Keratinocyte (primary cell): ENCODE measurements around the gene KANSL1. TPM values are rescaled to one million over a fixed set of nuclear protein-coding genes. Genes with fewer than 3 reads are reported as not detected.

Source experiments
- DNase-seq: peaks from one replicate; pipeline ENCODE4 v3.0.0-alpha.2; 2011; ENCODE audit warnings: low read depth, missing footprints, low spot score
- FAIRE-seq: peaks from 2 replicates; lab custom pipeline; 2011; peaks lifted over from hg19 to GRCh38; lab: Jason Lieb, UNC
- H2AFZ ChIP-seq: 2 replicates; pipeline ENCODE4 v1.6.0; 2012; ENCODE audit warnings: low read length, control low read depth, inconsistent platforms; ENCODE audit not compliant: control insufficient read depth
- H3K27ac ChIP-seq: 2 replicates; pipeline ENCODE4 v1.5.1; 2011; ENCODE audit warnings: low read length; ENCODE audit not compliant: control insufficient read depth, insufficient read depth
- H3K27me3 ChIP-seq: 3 replicates; pipeline ENCODE4 v1.6.0; 2011; ENCODE audit warnings: low read length; ENCODE audit not compliant: control insufficient read depth, insufficient read depth; ENCODE audit errors: extremely low read depth
- H3K36me3 ChIP-seq, 2 experiments: 2 replicates in 1 of 2; 3 replicates in 1 of 2; pipeline ENCODE4 v1.5.1; 2011; ENCODE audit warnings: low read length in 2 of 2, mild to moderate bottlenecking in 1 of 2; ENCODE audit not compliant: control insufficient read depth in 2 of 2, insufficient read depth in 2 of 2; ENCODE audit errors: extremely low read depth in 1 of 2
- H3K4me1 ChIP-seq: 3 replicates; pipeline ENCODE4 v1.5.1; 2011; ENCODE audit warnings: low read length; ENCODE audit not compliant: control insufficient read depth, insufficient read depth; ENCODE audit errors: extremely low read depth
- H3K4me2 ChIP-seq: 3 replicates; pipeline ENCODE4 v1.6.0; 2011; ENCODE audit warnings: low read depth, low read length; ENCODE audit not compliant: control insufficient read depth, insufficient read depth; ENCODE audit errors: extremely low read depth
- H3K4me3 ChIP-seq, 3 experiments: fragments of 200-600 bp in 1 of 3; sonication (generic) in 1 of 3; 2 replicates in 2 of 3; 3 replicates in 1 of 3; pipeline ENCODE4 v1.5.1; 2011 to 2016; ENCODE audit warnings: low read length in 3 of 3, mild to moderate bottlenecking in 3 of 3, control low read depth in 2 of 3, inconsistent platforms in 1 of 3, low read depth in 1 of 3, mixed read lengths in 1 of 3, mixed run types in 1 of 3, moderate library complexity in 1 of 3; ENCODE audit not compliant: control insufficient read depth in 2 of 3, insufficient read depth in 2 of 3; ENCODE audit errors: extremely low read depth in 1 of 3
- H3K79me2 ChIP-seq: 2 replicates; pipeline ENCODE4 v1.6.0; 2012; ENCODE audit warnings: low read length; ENCODE audit not compliant: control insufficient read depth, insufficient read depth
- H3K9ac ChIP-seq: 3 replicates; pipeline ENCODE4 v1.6.0; 2011; ENCODE audit warnings: low read length; ENCODE audit not compliant: control insufficient read depth, insufficient read depth; ENCODE audit errors: extremely low read depth
- H3K9me1 ChIP-seq: 3 replicates; pipeline ENCODE4 v1.6.0; 2011; ENCODE audit warnings: low read length; ENCODE audit not compliant: control insufficient read depth, insufficient read depth; ENCODE audit errors: extremely low read depth
- H3K9me3 ChIP-seq: 2 replicates; pipeline ENCODE4 v1.5.1; 2012; ENCODE audit warnings: low read depth, low read length; ENCODE audit not compliant: control insufficient read depth
- H4K20me1 ChIP-seq: 3 replicates; pipeline ENCODE4 v1.6.0; 2011; ENCODE audit warnings: low read length; ENCODE audit not compliant: control insufficient read depth, insufficient read depth; ENCODE audit errors: extremely low read depth
- EZH2 ChIP-seq: IDR thresholded peaks from one replicate; pipeline ENCODE4 v1.6.1; 2012; ENCODE audit warnings: inconsistent platforms, mild to moderate bottlenecking, low read length, moderate library complexity
- dilution Hi-C: fragments of 300-500 bp; cut with MboI; formaldehyde crosslinking; loops from one replicate; pipeline ENCODE4 v1.7.0; 2020; ENCODE audit warnings: low sequenced_read_pairs; ENCODE audit not compliant: extremely low pct_ligation_motif_present
- polyA plus RNA-seq, 5 experiments: library from polyadenylated mRNA; depleted of rRNA in 3 of 5; stranded (reverse) in 3 of 5; stranded (forward) in 1 of 5; unstranded in 1 of 5; fragments of >200 nt; gene quantifications; 1 replicate in 1 of 5; 2 replicates in 3 of 5; 3 replicates in 1 of 5; pipeline versions ENCODE4 v1.2.1 to v1.2.3, GENCODE V29; 2011 to 2012; ENCODE audit warnings: missing spikeins in 2 of 5, low read depth in 1 of 5, low replicate concordance in 1 of 5
- TF ChIP-seq, protein P1 (sequence below), 3 experiments: IDR thresholded peaks in 1 of 3; conservative IDR thresholded peaks in 1 of 3; optimal IDR thresholded peaks in 1 of 3; 2 replicates in 2 of 3; 3 replicates in 1 of 3; pipeline versions ENCODE3 to v1.5.1; 2011; ENCODE audit warnings: low read length in 3 of 3, mild to moderate bottlenecking in 3 of 3, moderate library complexity in 2 of 3, control low read depth in 1 of 3, inconsistent platforms in 1 of 3; ENCODE audit not compliant: insufficient read depth in 2 of 3; ENCODE audit errors: extremely low read depth in 1 of 3

The KANSL1 gene
- polyA plus RNA-seq, 1 donor (not counting 4 experiments of a cell fraction or from before 2014, with no cell fraction given): 17.6 TPM

DNA sequence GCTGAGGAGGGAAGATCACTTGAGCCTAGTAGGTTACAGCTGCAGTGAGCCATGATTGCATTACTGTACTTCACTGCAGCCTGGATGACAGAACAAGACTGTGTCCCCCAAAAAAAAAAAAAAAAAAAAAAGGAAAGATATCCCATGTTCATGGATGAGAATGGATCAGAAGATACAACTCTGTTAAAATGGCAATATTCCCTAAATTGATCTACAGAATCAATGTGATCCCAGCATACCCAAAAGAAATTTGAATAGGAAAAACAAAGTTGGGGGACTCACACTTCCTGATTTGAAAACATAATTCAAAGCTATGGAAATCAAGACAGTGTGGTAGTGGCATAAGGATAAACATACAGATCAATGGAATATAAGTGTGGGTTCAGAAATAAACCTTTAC, 12.7 kb upstream of the KANSL1 start:
- H3K27ac ChIP-seq: no peak overlapping the region
- FAIRE-seq (peak; percentile 17), DNase-seq (no peak)
- no peaks in the 10 kb centered on the region for H4K20me1 ChIP-seq
- no peaks in the 10 kb centered on the region for H3K9me3 ChIP-seq
- no peak overlapping the region for H3K4me2 ChIP-seq
- TF ChIP-seq, protein P1, sequence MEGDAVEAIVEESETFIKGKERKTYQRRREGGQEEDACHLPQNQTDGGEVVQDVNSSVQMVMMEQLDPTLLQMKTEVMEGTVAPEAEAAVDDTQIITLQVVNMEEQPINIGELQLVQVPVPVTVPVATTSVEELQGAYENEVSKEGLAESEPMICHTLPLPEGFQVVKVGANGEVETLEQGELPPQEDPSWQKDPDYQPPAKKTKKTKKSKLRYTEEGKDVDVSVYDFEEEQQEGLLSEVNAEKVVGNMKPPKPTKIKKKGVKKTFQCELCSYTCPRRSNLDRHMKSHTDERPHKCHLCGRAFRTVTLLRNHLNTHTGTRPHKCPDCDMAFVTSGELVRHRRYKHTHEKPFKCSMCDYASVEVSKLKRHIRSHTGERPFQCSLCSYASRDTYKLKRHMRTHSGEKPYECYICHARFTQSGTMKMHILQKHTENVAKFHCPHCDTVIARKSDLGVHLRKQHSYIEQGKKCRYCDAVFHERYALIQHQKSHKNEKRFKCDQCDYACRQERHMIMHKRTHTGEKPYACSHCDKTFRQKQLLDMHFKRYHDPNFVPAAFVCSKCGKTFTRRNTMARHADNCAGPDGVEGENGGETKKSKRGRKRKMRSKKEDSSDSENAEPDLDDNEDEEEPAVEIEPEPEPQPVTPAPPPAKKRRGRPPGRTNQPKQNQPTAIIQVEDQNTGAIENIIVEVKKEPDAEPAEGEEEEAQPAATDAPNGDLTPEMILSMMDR (optimal IDR thresholded peaks at IDR 0.05 in 1 of 3, IDR thresholded peaks at IDR 0.05 in 1 of 3, conservative IDR thresholded peaks at IDR 0.05 in 1 of 3; ENCODE audit: extremely low read depth in 1 of 3, insufficient read depth in 2 of 3, low read length in 3 of 3): no peak
- no peak for TF ChIP-seq EZH2
- H3K27me3 ChIP-seq: no peaks in the 10 kb centered on the region
- dilution Hi-C loops: no loop called here
- no peak overlapping the region for H3K4me3 ChIP-seq
- H3K4me1 ChIP-seq: no peaks in the 10 kb centered on the region
- peaks cover 3% of the 10 kb centered on the region for H3K9me1 ChIP-seq
- H2AFZ ChIP-seq: no peak overlapping the region
- peaks cover 9 to 12% of the 10 kb centered on the region in 2 experiments for H3K36me3 ChIP-seq
- no peak overlapping the region for H3K9ac ChIP-seq
- peaks cover 61% of the 10 kb centered on the region for H3K79me2 ChIP-seq

DNA sequence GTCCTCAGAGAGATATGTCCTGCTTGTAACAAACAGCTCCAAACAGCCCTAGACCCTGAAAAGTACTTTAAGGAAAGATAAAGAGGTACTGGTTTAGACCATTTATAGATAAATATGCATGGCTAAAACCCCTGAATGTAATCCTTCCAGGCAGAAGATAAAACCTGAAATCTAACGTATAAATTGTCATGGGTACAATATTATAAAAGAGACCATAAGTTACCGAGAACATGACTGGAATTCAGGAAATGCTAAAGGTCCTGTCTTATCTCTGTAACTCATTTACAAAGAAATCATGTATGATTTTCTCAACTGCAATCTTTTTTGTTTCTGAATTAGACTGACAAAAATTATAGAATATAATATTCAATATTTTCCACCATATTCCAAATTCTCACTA, 9.2 kb upstream of the KANSL1 start:
- H3K9me1 ChIP-seq: peaks cover 2% of the 10 kb centered on the region
- dilution Hi-C loops: no loop called here
- H3K36me3 ChIP-seq: peaks cover 4 to 8% of the 10 kb centered on the region in 2 experiments
- DNase-seq: no peak
- H3K79me2 ChIP-seq: peaks cover 74% of the 10 kb centered on the region
- no peak overlapping the region for H3K4me2 ChIP-seq
- TF ChIP-seq, protein P1 (optimal IDR thresholded peaks at IDR 0.05 in 1 of 3, IDR thresholded peaks at IDR 0.05 in 1 of 3, conservative IDR thresholded peaks at IDR 0.05 in 1 of 3; ENCODE audit: extremely low read depth in 1 of 3, insufficient read depth in 2 of 3, low read length in 3 of 3): no peak
- no peak for TF ChIP-seq EZH2
- no peak for FAIRE-seq
- no peak overlapping the region for H2AFZ ChIP-seq
- no peak overlapping the region for H3K9ac ChIP-seq
- H3K4me3 ChIP-seq: no peak overlapping the region
- H3K27me3 ChIP-seq: no peaks in the 10 kb centered on the region
- H4K20me1 ChIP-seq: no peaks in the 10 kb centered on the region
- H3K4me1 ChIP-seq: no peaks in the 10 kb centered on the region
- H3K27ac ChIP-seq: no peak overlapping the region
- no peaks in the 10 kb centered on the region for H3K9me3 ChIP-seq
